PC-9 (cell line): Measurements from ENCODE around the gene SDHA.
"Not testable (repeated sequence)": the region's sequence is repeated elsewhere in the genome, so short reads cannot be mapped to it uniquely, and the experiment has no call there.

Experiments
- EZH2 ChIP-seq: fragments of 200-600 bp; sonication (generic); IDR thresholded peaks from 2 replicates; pipeline ENCODE4 v1.8.0; 2017; ENCODE audit warnings: antibody characterized with exemption, low read depth
- TF ChIP-seq, protein P1 (sequence below): fragments of 200-600 bp; sonication (generic); conservative IDR thresholded peaks from 2 replicates; pipeline ENCODE4 v1.6.1; 2017; ENCODE audit warnings: mixed run types, antibody characterized with exemption, mild to moderate bottlenecking, moderate library complexity

DNA sequence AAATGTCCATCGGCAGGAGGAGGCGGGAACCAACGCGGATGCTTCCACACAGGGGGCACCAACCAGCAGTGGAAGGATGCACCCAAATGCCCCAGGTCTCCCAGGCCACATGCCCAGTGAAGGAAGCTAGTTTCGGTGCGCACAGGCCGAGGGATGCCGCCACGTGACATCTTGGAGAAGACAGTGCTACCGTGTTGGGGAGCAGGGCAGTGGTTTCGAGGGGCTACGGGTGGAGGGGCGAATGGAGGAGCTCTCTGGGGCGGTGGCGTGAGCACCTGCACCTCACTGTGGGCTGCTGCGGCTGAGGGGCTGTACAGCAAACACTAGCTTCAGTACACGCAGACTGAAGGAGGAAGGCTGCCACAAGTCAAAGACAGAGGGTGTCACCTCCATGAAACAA, 76.7 kb downstream of the SDHA start:
- TF ChIP-seq, protein P1, sequence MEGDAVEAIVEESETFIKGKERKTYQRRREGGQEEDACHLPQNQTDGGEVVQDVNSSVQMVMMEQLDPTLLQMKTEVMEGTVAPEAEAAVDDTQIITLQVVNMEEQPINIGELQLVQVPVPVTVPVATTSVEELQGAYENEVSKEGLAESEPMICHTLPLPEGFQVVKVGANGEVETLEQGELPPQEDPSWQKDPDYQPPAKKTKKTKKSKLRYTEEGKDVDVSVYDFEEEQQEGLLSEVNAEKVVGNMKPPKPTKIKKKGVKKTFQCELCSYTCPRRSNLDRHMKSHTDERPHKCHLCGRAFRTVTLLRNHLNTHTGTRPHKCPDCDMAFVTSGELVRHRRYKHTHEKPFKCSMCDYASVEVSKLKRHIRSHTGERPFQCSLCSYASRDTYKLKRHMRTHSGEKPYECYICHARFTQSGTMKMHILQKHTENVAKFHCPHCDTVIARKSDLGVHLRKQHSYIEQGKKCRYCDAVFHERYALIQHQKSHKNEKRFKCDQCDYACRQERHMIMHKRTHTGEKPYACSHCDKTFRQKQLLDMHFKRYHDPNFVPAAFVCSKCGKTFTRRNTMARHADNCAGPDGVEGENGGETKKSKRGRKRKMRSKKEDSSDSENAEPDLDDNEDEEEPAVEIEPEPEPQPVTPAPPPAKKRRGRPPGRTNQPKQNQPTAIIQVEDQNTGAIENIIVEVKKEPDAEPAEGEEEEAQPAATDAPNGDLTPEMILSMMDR, result not testable (repeated sequence)
- not testable (repeated sequence) for TF ChIP-seq EZH2
